Trophoblast cell (in vitro differentiated cells and primary cell): Measurements from ENCODE around the gene OBSCN.

Experiments used
- DNase-seq, 2 donors: peaks; one replicate each; pipeline ENCODE4 v3.0.0-alpha.2; 2016
- H2AFZ ChIP-seq: 2 replicates; pipeline ENCODE4 v1.6.1; 2013; ENCODE audit warnings: low read length, moderate library complexity, mild to moderate bottlenecking; ENCODE audit not compliant: insufficient read depth, poor library complexity
- H2AK5ac ChIP-seq: 2 replicates; pipeline ENCODE4 v1.6.1; 2013; ENCODE audit warnings: mild to moderate bottlenecking, low read length
- H2BK120ac ChIP-seq: 2 replicates; pipeline ENCODE4 v1.6.1; 2013; ENCODE audit warnings: low read length, mild to moderate bottlenecking, moderate library complexity; ENCODE audit not compliant: insufficient read depth, poor library complexity
- H2BK12ac ChIP-seq: 2 replicates; pipeline ENCODE4 v1.6.1; 2013; ENCODE audit warnings: mild to moderate bottlenecking, low read length, moderate library complexity
- H2BK5ac ChIP-seq: 2 replicates; pipeline ENCODE4 v1.6.1; 2013; ENCODE audit warnings: low read length, low read depth, moderate library complexity, mild to moderate bottlenecking; ENCODE audit not compliant: poor library complexity
- H3K14ac ChIP-seq: 2 replicates; pipeline ENCODE4 v1.6.1; 2013; ENCODE audit warnings: mild to moderate bottlenecking, low read length
- H3K18ac ChIP-seq: 2 replicates; pipeline ENCODE4 v1.6.1; 2013; ENCODE audit warnings: mild to moderate bottlenecking, low read length
- H3K23ac ChIP-seq: 2 replicates; pipeline ENCODE4 v1.6.1; 2013; ENCODE audit warnings: low read length
- H3K27ac ChIP-seq: 2 replicates; pipeline ENCODE4 v1.5.1; 2013; ENCODE audit warnings: low read depth, mild to moderate bottlenecking, inconsistent platforms, low read length, moderate library complexity
- H3K27me3 ChIP-seq: 2 replicates; pipeline ENCODE4 v1.6.1; 2013; ENCODE audit warnings: inconsistent platforms, mild to moderate bottlenecking, low read length, moderate library complexity; ENCODE audit not compliant: insufficient read depth
- H3K36me3 ChIP-seq, 2 experiments: 1 replicate in 1 of 2; 2 replicates in 1 of 2; pipeline ENCODE4 v1.6.1; 2013; ENCODE audit warnings: low read length in 2 of 2, mild to moderate bottlenecking in 2 of 2, moderate library complexity in 1 of 2; ENCODE audit not compliant: insufficient read depth in 2 of 2, control insufficient read depth in 1 of 2
- H3K4ac ChIP-seq: 2 replicates; pipeline ENCODE4 v1.6.1; 2013; ENCODE audit warnings: low read depth, mild to moderate bottlenecking, low read length, moderate library complexity
- H3K4me1 ChIP-seq, 2 experiments: 1 replicate in 1 of 2; 2 replicates in 1 of 2; pipeline ENCODE4 v1.6.1; 2013; ENCODE audit warnings: low read length in 2 of 2, mild to moderate bottlenecking in 2 of 2, moderate library complexity in 1 of 2; ENCODE audit not compliant: insufficient read depth in 2 of 2, control insufficient read depth in 1 of 2
- H3K4me2 ChIP-seq: 2 replicates; pipeline ENCODE4 v1.6.1; 2013; ENCODE audit warnings: inconsistent platforms, mild to moderate bottlenecking, low read length, moderate library complexity
- H3K4me3 ChIP-seq: 2 replicates; pipeline ENCODE4 v1.5.1; 2013; ENCODE audit warnings: mild to moderate bottlenecking, low read depth, low read length, inconsistent platforms
- H3K79me1 ChIP-seq: one replicate; pipeline ENCODE4 v1.6.1; 2013; ENCODE audit warnings: low read length
- H3K79me2 ChIP-seq: 2 replicates; pipeline ENCODE4 v1.6.1; 2013; ENCODE audit warnings: low read length, mild to moderate bottlenecking; ENCODE audit not compliant: control insufficient read depth, insufficient read depth, poor library complexity
- H3K9ac ChIP-seq: 2 replicates; pipeline ENCODE4 v1.6.1; 2013; ENCODE audit warnings: mild to moderate bottlenecking, low read length
- H3K9me3 ChIP-seq: 2 replicates; pipeline ENCODE4 v1.6.1; 2013; ENCODE audit warnings: low read depth, mild to moderate bottlenecking, control low read depth, inconsistent platforms, low read length; ENCODE audit not compliant: insufficient read depth
- H4K12ac ChIP-seq: 2 replicates; pipeline ENCODE4 v1.6.1; 2013; ENCODE audit warnings: low read depth, mild to moderate bottlenecking, low read length, moderate library complexity
- H4K8ac ChIP-seq: 2 replicates; pipeline ENCODE4 v1.6.1; 2013; ENCODE audit warnings: low read depth, mild to moderate bottlenecking, low read length, moderate library complexity
- H4K91ac ChIP-seq: one replicate; pipeline ENCODE4 v1.6.1; 2013; ENCODE audit warnings: low read depth, mild to moderate bottlenecking, low read length, moderate library complexity
- WGBS: extraction: QIAGEN DNeasy Blood & Tissue Kit; methylation state at CpG from one replicate; pipeline ENCODE4 v1.1.7; 2013; ENCODE audit warnings: missing lambda C conversion rate; ENCODE audit not compliant: insufficient read length, insufficient coverage; ENCODE audit errors: extremely low coverage; 5-methylcytosine and 5-hydroxymethylcytosine counted together

Gene OBSCN

GRCh38 chr1:228358764-228359612, 151.1 kb downstream of the OBSCN start:
- Histone ChIP-seq H3K4me3 (no peak overlapping the region), H3K14ac (no peak overlapping the region), H2BK120ac (no peak overlapping the region), H3K9me3 (peaks cover 3% of the 10 kb centered on the region), H2BK5ac (no peak overlapping the region), H3K4me1 (peaks cover 3 to 5% of the 10 kb centered on the region in 2 experiments), H3K4ac (no peak overlapping the region), H4K8ac (no peak overlapping the region), H3K18ac (no peak overlapping the region), H2AFZ (no peak overlapping the region), H4K12ac (no peak overlapping the region), H3K36me3 (no peaks in the 10 kb centered on the region), H3K23ac (no peak overlapping the region), H3K4me2 (no peak overlapping the region), H4K91ac (no peak overlapping the region), H3K79me1 (no peaks in the 10 kb centered on the region), H2AK5ac (no peak overlapping the region), H3K27me3 (no peaks in the 10 kb centered on the region), H3K79me2 (no peaks in the 10 kb centered on the region), H3K9ac (no peak overlapping the region), H2BK12ac (no peak overlapping the region), H3K27ac (no peak overlapping the region)
- DNase-seq, result no peak
- WGBS, result no CpG with 5 or more reads among the region's 19 CpGs

- Histone ChIP-seq H3K4me3 (no peak overlapping the region), H3K4me2 (no peak overlapping the region), H2BK5ac (no peak overlapping the region), H2AFZ (no peak overlapping the region), H3K9ac (no peak overlapping the region), H3K79me2 (no peaks in the 10 kb centered on the region), H3K27ac (no peak overlapping the region), H3K36me3 (no peaks in the 10 kb centered on the region), H3K79me1 (no peaks in the 10 kb centered on the region), H4K91ac (no peak overlapping the region), H2BK120ac (no peak overlapping the region), H2BK12ac (no peak overlapping the region), H3K23ac (no peak overlapping the region), H3K4me1 (peaks cover 3 to 5% of the 10 kb centered on the region in 2 experiments), H4K8ac (no peak overlapping the region), H2AK5ac (no peak overlapping the region), H4K12ac (no peak overlapping the region), H3K4ac (no peak overlapping the region), H3K27me3 (no peaks in the 10 kb centered on the region), H3K14ac (no peak overlapping the region), H3K18ac (no peak overlapping the region), H3K9me3 (peaks cover 3% of the 10 kb centered on the region)
- no CpG with 5 or more reads among the region's 45 CpGs for WGBS
- no peak for DNase-seq
These were observed 152.0 kb downstream of the OBSCN start for GRCh38 chr1:228359613-228360532.

DNA sequence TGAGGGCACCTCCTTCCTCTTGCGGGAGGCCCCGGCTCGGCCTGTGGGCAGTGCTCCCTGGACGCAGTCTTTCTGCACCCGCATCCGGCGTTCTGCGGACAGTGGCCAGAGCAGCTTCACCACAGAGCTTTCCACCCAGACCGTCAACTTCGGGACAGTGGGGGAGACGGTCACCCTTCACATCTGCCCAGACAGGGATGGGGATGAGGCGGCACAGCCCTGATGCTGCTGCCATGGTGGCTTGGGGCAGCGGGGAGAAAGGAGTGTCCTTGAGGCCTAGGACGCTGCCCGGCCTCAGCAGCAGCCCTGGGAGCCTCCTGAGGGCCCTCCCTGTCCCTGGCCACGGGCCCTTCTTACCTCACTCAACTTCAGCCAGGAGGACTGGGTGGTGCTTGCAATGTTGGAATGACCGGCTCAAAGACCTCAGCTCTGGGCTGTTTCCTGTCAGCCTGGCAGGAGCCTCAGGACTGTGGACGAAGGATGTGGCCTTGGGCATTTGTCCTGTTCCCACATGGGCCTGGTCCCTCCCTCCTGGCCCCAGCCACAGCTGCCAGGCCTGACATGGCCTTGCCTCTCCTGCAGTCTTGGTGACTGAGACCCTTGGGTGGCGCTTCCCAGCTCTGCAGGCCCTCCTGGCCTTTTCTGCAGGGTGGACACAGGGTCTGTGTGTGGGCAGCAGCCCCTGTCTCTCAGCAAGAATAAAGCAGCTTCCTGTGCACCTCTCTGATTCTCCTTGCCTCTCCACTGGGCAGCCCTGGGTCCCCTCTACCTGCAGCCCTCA, 152.9 kb downstream of the OBSCN start:
- Histone ChIP-seq H2BK12ac (no peak overlapping the region), H3K4me1 (peaks cover 3 to 5% of the 10 kb centered on the region in 2 experiments), H3K9me3 (peaks cover 3% of the 10 kb centered on the region), H3K23ac (no peak overlapping the region), H3K79me2 (no peaks in the 10 kb centered on the region), H2AFZ (no peak overlapping the region), H2BK5ac (no peak overlapping the region), H3K4me3 (no peak overlapping the region), H4K91ac (no peak overlapping the region), H2AK5ac (no peak overlapping the region), H3K27ac (no peak overlapping the region), H4K8ac (no peak overlapping the region), H3K79me1 (no peaks in the 10 kb centered on the region), H3K14ac (no peak overlapping the region), H4K12ac (no peak overlapping the region), H3K18ac (no peak overlapping the region), H3K4ac (no peak overlapping the region), H3K4me2 (no peak overlapping the region), H3K36me3 (no peaks in the 10 kb centered on the region), H2BK120ac (no peak overlapping the region), H3K9ac (no peak overlapping the region), H3K27me3 (no peaks in the 10 kb centered on the region)
- no peak for DNase-seq
- WGBS, result no CpG with 5 or more reads among the region's 19 CpGs
